Measurements from ENCODE around the gene RBKS. TPM values are rescaled to one million over a fixed set of nuclear protein-coding genes. Genes with fewer than 3 reads are reported as not detected.

The RBKS gene
- total RNA-seq, 1 experiment from 2014 or later, result 3.3 TPM

- Mint-ChIP-seq H3K27ac (ENCODE audit: unreplicated experiment) (no peak overlapping the region), H3K4me3 (ENCODE audit: low read depth, unreplicated experiment) (no peak overlapping the region), H3K9me3 (ENCODE audit: low read depth, unreplicated experiment) (no peaks in the 10 kb centered on the region), H3K27me3 (ENCODE audit: unreplicated experiment) (no peaks in the 10 kb centered on the region), H3K36me3 (ENCODE audit: insufficient read depth, unreplicated experiment) (no peaks in the 10 kb centered on the region), H3K4me1 (ENCODE audit: low read depth, unreplicated experiment) (no peaks in the 10 kb centered on the region)
- DNase-seq, result no peak
- no peak for TF ChIP-seq CTCF (IDR thresholded peaks at IDR 0.05; ENCODE audit: unreplicated experiment)
- intact Hi-C loops (cut with micrococcal nuclease; ENCODE audit: unreplicated experiment), result no loop called here
- no TSS peak for BruUV-seq (replicated peaks)
- CTCF ChIA-PET, result no interaction called here
Observed at GRCh38 chr2:27844821-27845255, 45.3 kb downstream of the RBKS start.

GRCh38 chr2:27843992-27844391 lies 46.2 kb downstream of the RBKS start:
- Mint-ChIP-seq H3K36me3 (ENCODE audit: insufficient read depth, unreplicated experiment) (no peaks in the 10 kb centered on the region), H3K27me3 (ENCODE audit: unreplicated experiment) (no peaks in the 10 kb centered on the region), H3K4me3 (ENCODE audit: low read depth, unreplicated experiment) (no peak overlapping the region), H3K27ac (ENCODE audit: unreplicated experiment) (no peak overlapping the region), H3K9me3 (ENCODE audit: low read depth, unreplicated experiment) (no peaks in the 10 kb centered on the region), H3K4me1 (ENCODE audit: low read depth, unreplicated experiment) (no peaks in the 10 kb centered on the region)
- no TSS peak for BruUV-seq (replicated peaks)
- no peak for TF ChIP-seq CTCF (IDR thresholded peaks at IDR 0.05; ENCODE audit: unreplicated experiment)
- CTCF ChIA-PET, result no interaction called here
- intact Hi-C loops (cut with micrococcal nuclease; ENCODE audit: unreplicated experiment), result no loop called here
- DNase-seq, result no peak

DNA sequence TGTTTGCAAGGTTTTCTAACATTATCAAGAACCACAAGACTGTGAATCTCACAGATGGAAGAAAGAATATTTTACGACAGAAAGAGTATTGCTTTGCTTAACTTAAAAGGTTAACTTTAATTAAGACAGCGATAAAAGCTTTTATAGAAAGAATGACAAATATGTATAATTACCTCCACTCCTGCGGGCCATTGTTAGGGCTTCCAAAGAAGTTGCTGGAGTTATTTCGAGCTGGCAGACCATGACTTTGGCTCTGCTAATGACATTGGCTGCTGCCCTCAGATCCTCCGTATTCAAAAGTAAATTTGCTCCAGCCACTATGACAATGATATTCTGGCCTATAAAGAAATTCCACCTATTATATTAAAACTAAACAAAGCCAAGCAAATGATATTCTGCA lies 47.3 kb downstream of the RBKS start:
- TF ChIP-seq CTCF (IDR thresholded peaks at IDR 0.05; ENCODE audit: unreplicated experiment), result no peak
- H3K9me3 Mint-ChIP-seq (ENCODE audit: low read depth, unreplicated experiment), result no peaks in the 10 kb centered on the region
- H3K27ac Mint-ChIP-seq (ENCODE audit: unreplicated experiment), result no peak overlapping the region
- BruUV-seq (replicated peaks), result no TSS peak
- H3K4me1 Mint-ChIP-seq (ENCODE audit: low read depth, unreplicated experiment), result no peaks in the 10 kb centered on the region
- no peaks in the 10 kb centered on the region for H3K27me3 Mint-ChIP-seq (ENCODE audit: unreplicated experiment)
- intact Hi-C loops (cut with micrococcal nuclease; ENCODE audit: unreplicated experiment), result no loop called here
- DNase-seq, result no peak
- no peak overlapping the region for H3K4me3 Mint-ChIP-seq (ENCODE audit: low read depth, unreplicated experiment)
- no peaks in the 10 kb centered on the region for H3K36me3 Mint-ChIP-seq (ENCODE audit: insufficient read depth, unreplicated experiment)
- CTCF ChIA-PET, result no interaction called here

DNA sequence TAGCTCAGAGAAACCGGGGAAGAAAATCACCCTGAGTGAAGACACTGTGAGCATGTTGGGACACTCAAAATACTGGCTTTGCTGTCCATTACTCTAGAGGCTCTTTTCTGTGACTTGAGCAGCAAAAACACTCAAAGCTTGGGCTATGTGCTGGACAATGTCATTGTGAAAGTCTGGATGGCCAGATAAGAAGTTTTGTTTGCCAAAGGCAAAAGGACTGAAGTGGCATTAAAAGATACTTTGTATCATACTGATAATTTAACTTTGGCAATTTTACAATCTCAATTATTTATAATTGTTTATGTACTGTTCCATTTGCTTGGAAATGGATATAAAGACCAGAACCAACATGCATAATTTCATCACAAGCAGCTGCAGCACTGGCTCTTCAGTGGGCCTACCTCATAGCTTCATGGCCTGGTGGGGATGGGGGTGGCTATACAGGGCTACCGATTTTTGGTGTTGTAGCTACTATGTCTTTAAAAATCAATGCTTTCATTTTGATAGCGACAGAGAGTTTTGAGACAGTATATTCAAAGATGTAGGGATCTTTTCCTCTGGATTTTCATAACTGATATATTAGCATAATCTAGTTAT lies 51.1 kb downstream of the RBKS start:
- Mint-ChIP-seq H3K36me3 (ENCODE audit: insufficient read depth, unreplicated experiment) (no peaks in the 10 kb centered on the region), H3K4me1 (ENCODE audit: low read depth, unreplicated experiment) (no peaks in the 10 kb centered on the region), H3K9me3 (ENCODE audit: low read depth, unreplicated experiment) (no peaks in the 10 kb centered on the region), H3K27ac (ENCODE audit: unreplicated experiment) (no peak overlapping the region), H3K4me3 (ENCODE audit: low read depth, unreplicated experiment) (no peak overlapping the region), H3K27me3 (ENCODE audit: unreplicated experiment) (no peaks in the 10 kb centered on the region)
- TF ChIP-seq CTCF (IDR thresholded peaks at IDR 0.05; ENCODE audit: unreplicated experiment), result no peak
- DNase-seq, result no peak
- intact Hi-C loops (cut with micrococcal nuclease; ENCODE audit: unreplicated experiment), result no loop called here
- BruUV-seq (replicated peaks), result no TSS peak
- CTCF ChIA-PET, result interaction anchor here (0.6 kb wide), 1 partner anchor 10 kb away, joined by 3 read pairs; no protein-coding TSS in a partner anchor
